HG03066 (cell line): ENCODE results near the gene PARN.
"Not testable (repeated sequence)": the region's sequence is repeated elsewhere in the genome, so short reads cannot be mapped to it uniquely, and the experiment has no call there.

Source experiments
- ATAC-seq: cut with Tn5 transposase; IDR thresholded peaks from one replicate; pipeline ENCODE4 v1.9.1; 2021; ENCODE audit warnings: low read depth; ENCODE audit not compliant: unreplicated experiment

The PARN gene, protein sequence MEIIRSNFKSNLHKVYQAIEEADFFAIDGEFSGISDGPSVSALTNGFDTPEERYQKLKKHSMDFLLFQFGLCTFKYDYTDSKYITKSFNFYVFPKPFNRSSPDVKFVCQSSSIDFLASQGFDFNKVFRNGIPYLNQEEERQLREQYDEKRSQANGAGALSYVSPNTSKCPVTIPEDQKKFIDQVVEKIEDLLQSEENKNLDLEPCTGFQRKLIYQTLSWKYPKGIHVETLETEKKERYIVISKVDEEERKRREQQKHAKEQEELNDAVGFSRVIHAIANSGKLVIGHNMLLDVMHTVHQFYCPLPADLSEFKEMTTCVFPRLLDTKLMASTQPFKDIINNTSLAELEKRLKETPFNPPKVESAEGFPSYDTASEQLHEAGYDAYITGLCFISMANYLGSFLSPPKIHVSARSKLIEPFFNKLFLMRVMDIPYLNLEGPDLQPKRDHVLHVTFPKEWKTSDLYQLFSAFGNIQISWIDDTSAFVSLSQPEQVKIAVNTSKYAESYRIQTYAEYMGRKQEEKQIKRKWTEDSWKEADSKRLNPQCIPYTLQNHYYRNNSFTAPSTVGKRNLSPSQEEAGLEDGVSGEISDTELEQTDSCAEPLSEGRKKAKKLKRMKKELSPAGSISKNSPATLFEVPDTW

GRCh38 chr16:14629919-14630619, at the start of gene PARN:
PARN (minus strand) TSS chr16:14630260; CDS start chr16:14630125, 135 bp downstream.
- ATAC-seq, result peak; percentile 39

- no peak for ATAC-seq
These were observed 48.9 kb upstream of the PARN start for GRCh38 chr16:14678748-14679497.

DNA sequence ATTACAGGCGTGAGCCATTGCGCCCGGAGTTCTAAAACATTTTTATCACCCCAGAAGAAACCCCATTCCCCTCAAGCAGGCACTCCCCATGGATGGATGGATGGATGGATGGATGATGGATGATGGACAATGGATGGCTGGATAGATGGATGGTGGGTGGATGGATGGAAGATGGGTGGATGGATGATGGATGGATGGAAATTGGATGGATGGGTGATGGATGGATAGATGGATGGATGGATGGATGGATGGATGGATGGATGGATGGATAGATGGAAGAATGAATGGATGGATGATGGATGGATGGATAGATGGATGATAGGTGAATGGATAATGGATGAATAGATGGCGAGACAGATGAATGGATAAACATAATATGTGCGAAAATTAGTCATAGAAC, 47.6 kb upstream of the PARN start:
- ATAC-seq, result no peak

- ATAC-seq, result no peak
These were observed 46.6 kb upstream of the PARN start for GRCh38 chr16:14676633-14677032.

DNA sequence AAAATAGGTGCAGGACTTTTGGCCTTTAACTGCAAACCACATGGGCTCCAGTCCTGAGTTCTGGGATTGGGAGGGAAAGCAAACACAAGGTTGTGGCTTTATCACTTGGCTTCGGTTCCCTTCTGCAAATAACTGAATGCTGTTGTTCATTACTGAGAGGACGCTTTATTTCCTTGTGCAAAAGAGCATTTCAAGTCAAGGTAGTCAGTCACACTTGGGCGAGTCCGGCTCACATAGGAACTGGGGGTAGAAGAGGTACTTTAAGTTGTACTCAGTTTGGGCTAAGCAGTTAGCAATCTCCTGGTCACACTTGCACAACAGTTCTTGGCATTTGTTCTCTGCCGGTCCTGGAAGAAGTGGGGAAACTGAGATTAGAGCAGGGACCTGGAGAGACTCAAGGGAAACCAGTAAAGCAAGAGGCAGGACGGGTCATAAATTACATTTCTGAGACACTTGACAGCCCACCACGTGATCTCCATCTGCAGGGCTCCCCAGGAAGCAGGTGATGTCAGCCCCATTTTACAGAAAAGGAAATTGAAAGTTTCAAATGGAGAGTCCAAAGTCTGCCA, 42.4 kb upstream of the PARN start:
- ATAC-seq, result peak; percentile 54

DNA sequence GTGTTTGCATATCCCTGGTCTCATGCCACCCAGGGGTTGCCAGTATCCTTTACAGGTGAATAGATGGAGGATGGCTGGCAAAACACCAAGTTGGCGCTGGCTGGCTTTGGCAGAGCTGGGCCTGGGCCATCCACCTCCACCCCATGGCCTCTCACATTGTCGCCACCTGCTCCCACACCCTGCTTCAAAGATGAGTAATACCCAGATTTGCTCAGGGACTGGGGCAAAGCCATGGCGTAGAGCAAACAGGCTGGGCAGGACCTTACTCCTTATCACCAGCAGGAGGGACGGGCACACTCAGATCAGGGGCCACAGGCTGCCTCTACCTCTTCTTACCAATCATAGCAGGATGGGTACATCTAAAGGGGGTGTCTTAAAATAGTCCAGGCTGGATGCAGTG, 39.7 kb upstream of the PARN start:
- no peak for ATAC-seq

- no peak for ATAC-seq
These were observed 38.6 kb upstream of the PARN start for GRCh38 chr16:14668556-14669223.

GRCh38 chr16:14667347-14668266, 37.5 kb upstream of the PARN start:
- no peak for ATAC-seq

DNA sequence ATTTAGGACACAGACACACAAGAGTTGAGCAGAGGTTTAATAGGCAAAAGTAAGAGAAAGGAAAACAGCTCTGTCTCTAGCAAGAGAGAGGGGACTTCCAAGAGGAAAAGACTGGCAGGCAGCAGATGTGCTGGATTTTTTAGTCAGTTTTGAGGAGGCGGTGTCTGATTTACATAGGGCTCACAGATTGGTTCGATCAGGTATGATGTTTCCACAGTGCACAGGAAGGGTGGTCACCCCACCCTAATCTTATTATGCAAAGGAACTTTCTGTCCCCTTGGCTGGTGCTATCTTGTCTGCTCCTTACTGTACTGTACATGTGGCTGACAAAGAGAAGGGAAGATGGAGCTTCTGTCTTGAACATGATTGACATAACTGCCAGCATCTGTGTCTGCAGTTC, 28.0 kb upstream of the PARN start:
- ATAC-seq, result peak; percentile 78

- no peak for ATAC-seq
These were observed 22.7 kb upstream of the PARN start for GRCh38 chr16:14652726-14653125.

DNA sequence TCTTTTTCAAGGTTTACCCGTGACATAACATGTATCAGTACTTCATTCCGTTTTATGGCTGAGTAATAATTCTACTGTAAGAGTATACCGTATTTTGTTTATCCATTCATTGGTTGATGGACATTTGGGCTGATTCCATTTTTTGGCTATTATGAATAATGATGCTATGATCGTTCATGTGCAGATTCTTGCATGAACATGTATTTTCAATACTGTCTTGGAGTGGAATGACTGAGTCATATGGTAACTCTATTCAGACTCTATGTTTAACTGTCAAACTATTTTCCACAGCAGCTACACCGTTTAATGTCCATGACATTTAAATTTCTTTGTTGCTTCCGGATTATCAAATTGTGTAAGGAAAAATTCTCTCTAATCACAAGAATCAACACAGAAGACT, 20.6 kb upstream of the PARN start:
- no peak for ATAC-seq

- no peak for ATAC-seq
These were observed 19.8 kb upstream of the PARN start for GRCh38 chr16:14649816-14650215.

DNA sequence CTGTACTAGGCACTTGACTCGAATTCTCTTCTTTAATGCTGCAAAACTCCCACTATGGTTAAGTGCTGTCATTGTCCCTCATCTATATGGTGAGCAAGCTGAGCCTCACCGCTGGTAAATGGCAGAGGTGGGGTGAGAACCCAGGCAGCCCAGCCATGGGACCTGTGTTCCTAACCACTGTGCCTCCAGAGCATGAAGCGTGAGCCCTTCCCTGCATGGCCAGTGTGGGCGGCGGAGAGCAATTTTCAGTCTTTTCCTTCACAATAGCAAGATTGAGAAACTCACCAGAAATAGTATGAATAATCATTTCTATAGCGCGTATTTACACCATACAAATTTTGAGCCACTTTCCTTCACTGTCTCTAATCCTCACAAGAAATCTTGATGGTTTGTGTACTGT, 11.9 kb upstream of the PARN start:
- no peak for ATAC-seq

DNA sequence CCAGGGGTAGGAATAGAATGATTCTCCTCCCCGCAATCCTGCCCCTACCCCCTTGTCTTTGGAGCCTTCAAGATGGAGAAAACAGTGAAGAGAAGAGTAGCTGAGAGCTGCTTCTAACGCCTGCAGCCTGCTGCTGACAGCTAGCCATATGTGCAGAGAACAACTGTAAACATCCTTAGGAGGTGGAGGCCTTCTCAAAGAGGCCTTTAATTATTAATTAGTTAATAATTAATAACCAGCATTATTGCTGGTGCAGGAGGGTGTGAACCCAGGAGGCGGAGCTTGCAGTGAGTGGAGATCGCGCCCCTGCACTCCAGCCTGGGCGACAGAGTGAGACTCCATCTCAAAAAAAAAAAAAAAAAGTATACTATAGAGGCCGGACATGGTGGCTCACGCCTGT, 11.1 kb upstream of the PARN start:
- ATAC-seq, result no peak

GRCh38 chr16:14640538-14640937, 10.5 kb upstream of the PARN start:
- no peak for ATAC-seq

DNA sequence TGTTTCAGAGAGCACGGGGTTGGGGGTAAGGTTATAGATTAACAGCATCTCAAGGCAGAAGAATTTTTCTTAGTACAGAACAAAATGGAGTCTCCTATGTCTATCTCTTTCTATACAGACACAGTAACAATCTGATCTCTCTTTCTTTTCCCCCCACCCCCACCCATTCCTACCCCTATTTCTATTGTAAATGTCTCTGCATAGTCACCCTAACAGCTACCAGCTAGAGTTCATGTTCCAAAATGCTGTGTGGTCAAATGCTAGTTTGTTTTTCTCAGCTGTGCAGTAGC, 6.8 kb upstream of the PARN start:
- ATAC-seq, result not testable (repeated sequence)

- ATAC-seq, result not testable (repeated sequence)
These were observed 6.3 kb upstream of the PARN start for GRCh38 chr16:14636179-14636950.

GRCh38 chr16:14635395-14636165, 5.5 kb upstream of the PARN start:
- no peak for ATAC-seq
